SH-SY5Y (cell line): ENCODE results near the gene ATP13A1.

Source experiments
- GATA2 ChIP-seq: IDR thresholded peaks from 2 replicates; pipeline ENCODE4 v1.6.1; 2011; ENCODE audit warnings: mild to moderate bottlenecking, low read depth, low read length
- GATA3 ChIP-seq: IDR thresholded peaks from 2 replicates; pipeline ENCODE4 v1.6.1; 2011; ENCODE audit warnings: low read depth, mild to moderate bottlenecking, low read length, moderate library complexity

GRCh38 chr19:19670070-19670551, 6.6 kb upstream of the ATP13A1 start:
- TF ChIP-seq GATA2 (no peak), GATA3 (no peak)
